Sciatic nerve (tissue), 2 donors: Measurements from ENCODE around the gene GATAD2B. TPM values are rescaled to one million over a fixed set of nuclear protein-coding genes. Genes with fewer than 3 reads are reported as not detected.
A peak's percentile ranks its signal among the peaks of the same experiment; 100 is the strongest.
"Not testable (repeated sequence)": the region's sequence is repeated elsewhere in the genome, so short reads cannot be mapped to it uniquely, and the experiment has no call there.

ENCODE experiments used
- ATAC-seq: fragments of 200-7000 bp; cut with Tn5 transposase; one replicate; pipeline ENCODE4 v1.9.1; 2020; ENCODE audit warnings: mild to moderate bottlenecking, moderate library complexity
- DNase-seq: peaks from one replicate; pipeline ENCODE4 v3.0.0-alpha.2; 2020; ENCODE audit warnings: low spot score
- intact Hi-C: fragments of 100-400 bp; cut with DNase I; formaldehyde crosslinking; loops from one replicate; pipeline ENCODE4 v1.14.2; 2022
- total RNA-seq: library from RNA; stranded (reverse); fragmentation: NEBNext Ultra II Directional; extraction: Animal tissue kit (Norgen Biotek cat#: 25700); gene quantifications from one replicate; pipeline ENCODE4 v1.2.1, GENCODE V29; 2021
- donor health status: DM: no; HTN: no; CAD: no.
- donor health status: DM: no; HTN: no; CAD: no.

The GATAD2B gene
- total RNA-seq, 1 donor from 2014 or later, result 59.6 TPM

DNA sequence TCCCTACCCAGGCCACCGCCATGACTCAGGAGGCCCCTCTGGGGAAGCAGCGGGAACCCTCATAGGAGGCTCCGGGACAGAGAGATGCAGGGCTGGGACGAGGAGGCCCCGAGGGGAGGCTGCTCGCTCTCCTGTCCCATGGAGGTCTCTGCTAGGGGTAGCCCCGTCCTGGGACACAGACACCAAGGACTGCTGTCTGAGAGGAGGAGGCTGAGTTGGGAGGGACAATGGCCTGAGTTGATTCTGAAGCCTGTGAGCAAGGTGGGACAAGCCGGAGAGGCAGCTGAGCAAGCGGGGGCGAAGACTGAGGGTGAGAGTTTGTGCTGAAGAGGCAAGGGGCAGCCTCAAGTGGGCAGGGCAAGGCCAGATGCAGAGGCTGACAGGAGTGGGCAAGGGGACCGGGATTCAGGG is 130.1 kb downstream of the GATAD2B start:
- DNase-seq, result peak; percentile 51
- ATAC-seq, result no peak

DNA sequence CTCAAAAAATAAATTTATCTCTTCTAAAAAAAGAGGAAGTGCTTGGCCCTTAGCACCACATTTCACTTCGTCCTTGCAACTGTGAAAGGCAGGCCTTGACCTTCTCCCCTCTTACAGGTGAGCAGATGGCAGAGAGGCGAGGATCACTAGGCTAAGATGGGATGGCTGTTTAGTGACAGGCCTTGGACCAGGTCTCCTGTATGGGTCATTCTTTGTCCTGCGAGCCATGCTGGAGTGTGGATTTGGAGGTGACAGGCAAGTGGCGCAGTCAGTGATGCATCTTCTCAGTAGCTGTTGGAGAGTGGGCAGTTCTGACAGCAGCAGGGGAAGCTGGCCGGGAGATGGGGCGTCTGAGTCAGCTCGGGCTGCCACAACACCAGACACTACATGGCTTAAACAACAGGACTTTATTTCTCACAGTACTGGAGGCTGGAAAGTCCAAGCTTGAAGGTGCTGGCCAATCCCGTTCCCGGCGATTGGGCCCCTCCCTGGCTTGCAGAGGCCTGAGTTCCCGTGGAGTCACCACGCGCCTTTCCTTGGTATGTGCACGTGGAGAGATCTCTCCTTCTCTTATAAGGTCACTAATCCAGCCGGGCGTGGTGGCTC is 131.0 kb downstream of the GATAD2B start:
- intact Hi-C loops, result loop anchor here (5.0 kb wide), 1 partner anchor 191 kb away; no protein-coding TSS in a partner anchor
- peak; percentile 60 for DNase-seq
- no peak for ATAC-seq

More for the DNA sequence above, 130.1 kb downstream of the GATAD2B start:
- intact Hi-C loops, result loop anchor here (5.0 kb wide), 1 partner anchor 190 kb away; no protein-coding TSS in a partner anchor

DNA sequence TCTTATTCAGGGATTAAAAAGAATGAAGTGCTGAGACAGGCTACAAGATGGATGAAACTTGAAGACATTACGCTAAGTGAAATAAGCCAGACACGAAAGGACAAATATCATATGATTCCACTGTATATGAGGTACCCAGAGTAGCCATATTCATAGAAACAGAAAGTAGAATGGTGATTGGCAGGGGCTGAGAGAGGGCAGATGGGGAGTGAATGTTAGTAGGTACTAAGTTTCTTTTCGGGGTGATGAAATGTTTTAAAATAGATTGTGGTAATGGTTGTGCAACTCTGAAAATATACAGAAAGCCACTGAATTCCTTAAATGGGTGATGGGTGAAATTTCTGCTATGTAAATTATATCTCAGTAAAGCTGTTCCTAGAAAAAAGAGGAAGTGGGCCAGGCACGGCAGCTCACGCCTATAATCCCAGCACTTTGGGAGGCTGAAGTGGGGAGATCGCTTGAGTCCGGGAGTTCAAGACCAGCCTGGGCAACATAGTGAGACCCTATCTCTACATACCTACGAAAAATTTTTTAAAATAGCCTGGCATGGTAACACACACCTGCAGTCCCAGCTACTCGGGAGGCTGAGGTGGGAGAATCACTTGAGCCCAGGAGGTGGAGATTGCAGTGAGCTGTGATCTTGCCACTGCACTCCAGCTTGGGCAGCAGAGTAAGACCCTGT is 131.7 kb downstream of the GATAD2B start:
- intact Hi-C loops, result loop anchor here (5.0 kb wide), 1 partner anchor 191 kb away; no protein-coding TSS in a partner anchor
- peak; percentile 62 for ATAC-seq
- peak; percentile 62 for DNase-seq

DNA sequence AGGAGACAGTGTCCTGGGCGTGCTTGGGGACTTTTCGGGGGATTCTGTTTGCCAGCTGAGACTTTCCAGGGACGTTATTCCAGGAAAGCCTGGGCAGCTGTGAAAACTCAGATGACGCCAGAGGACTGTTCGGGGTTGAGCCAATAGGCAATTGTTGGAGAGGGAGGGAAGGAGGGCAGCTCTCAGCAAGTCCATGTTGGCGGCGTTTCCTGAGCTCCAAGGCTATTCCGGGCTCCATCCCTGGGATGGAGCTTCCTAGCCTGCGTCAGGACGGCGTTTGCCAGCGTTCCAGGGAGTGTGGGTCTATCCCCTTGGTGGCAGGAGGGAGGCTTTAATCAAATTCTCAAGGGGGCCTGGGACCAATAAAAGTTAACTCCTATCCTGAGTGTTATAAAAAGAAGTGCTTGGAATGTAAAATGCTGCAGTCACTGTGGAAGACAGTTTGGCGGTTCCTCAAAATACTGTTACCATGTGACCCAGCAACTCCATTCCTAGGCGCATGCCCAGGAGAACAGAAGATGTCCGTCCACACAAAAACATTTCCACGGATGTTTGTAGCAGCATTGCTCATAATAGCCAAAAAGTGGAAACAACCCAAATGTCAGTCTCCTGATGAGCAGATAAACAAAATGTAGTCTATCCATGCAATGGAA is 132.3 kb downstream of the GATAD2B start:
- intact Hi-C loops, result loop anchor here (5.0 kb wide), 1 partner anchor 192 kb away; no protein-coding TSS in a partner anchor
- DNase-seq, result peak; percentile 84
- peak; percentile 95 for ATAC-seq

DNA sequence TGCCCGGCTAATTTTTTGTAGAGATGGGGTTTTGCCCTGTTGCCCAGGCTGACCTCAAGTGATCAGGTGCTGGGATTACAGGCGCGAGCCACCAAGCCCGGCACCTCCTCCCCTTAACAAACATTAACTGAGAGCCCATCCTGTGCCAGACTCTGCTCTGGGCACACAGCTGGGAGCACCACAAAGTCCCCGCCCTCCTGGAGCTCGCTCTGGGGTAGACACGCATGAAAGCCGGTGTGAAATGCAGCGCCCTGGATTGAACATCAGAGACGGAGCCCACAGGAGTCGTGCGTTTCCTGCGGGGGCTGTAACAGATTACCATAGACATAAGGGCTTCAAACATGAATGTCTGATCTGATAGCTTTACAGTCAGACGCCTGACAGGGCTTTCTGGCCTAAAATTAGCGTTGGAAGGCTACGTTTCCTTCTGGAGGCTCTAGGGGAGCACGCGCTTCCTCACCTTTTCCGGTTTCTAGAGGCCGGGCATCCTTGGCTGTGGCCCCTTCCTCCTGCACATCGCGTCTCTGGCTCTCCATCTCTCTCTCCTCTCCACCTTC is 133.2 kb downstream of the GATAD2B start:
- DNase-seq, result no peak
- intact Hi-C loops, result loop anchor here (5.0 kb wide), 1 partner anchor 193 kb away; no protein-coding TSS in a partner anchor

DNA sequence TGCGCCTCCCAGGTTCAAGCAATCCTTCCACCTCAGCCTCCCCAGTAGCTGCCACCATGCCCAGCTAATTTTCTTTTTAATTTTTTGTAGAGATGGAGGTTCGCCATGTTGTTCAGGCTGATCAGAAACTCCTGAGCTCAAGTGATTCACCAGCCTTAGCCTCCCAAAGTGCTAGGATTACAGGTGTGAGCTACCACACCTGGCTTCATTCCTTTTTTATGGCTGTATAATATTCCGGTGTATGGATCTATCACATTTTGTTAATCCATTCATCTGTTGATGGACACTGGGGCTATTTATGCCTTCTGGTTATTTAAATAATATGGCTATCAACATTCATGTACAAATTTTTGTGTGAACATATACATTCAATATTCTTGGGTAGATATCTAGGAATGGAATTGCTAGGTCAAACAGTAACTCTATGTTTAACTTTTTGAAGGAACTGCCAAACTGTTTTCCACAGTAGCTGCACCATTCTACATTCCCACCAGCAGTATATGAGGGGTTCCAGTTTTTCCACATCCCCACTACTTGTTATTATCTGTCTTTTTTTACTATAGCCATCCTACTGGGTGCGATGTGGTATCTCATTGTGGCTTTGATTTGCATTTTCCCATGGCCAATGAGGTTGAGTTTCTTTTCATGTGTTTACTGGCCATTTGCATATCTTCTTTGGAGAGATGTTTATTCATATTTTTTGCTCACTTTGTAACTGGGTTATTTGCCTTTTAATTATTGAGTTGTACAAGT is 136.6 kb downstream of the GATAD2B start:
- ATAC-seq (no peak), DNase-seq (no peak)
- intact Hi-C loops, result no loop called here

More for the DNA sequence above, 133.2 kb downstream of the GATAD2B start:
- no peak for ATAC-seq

DNA sequence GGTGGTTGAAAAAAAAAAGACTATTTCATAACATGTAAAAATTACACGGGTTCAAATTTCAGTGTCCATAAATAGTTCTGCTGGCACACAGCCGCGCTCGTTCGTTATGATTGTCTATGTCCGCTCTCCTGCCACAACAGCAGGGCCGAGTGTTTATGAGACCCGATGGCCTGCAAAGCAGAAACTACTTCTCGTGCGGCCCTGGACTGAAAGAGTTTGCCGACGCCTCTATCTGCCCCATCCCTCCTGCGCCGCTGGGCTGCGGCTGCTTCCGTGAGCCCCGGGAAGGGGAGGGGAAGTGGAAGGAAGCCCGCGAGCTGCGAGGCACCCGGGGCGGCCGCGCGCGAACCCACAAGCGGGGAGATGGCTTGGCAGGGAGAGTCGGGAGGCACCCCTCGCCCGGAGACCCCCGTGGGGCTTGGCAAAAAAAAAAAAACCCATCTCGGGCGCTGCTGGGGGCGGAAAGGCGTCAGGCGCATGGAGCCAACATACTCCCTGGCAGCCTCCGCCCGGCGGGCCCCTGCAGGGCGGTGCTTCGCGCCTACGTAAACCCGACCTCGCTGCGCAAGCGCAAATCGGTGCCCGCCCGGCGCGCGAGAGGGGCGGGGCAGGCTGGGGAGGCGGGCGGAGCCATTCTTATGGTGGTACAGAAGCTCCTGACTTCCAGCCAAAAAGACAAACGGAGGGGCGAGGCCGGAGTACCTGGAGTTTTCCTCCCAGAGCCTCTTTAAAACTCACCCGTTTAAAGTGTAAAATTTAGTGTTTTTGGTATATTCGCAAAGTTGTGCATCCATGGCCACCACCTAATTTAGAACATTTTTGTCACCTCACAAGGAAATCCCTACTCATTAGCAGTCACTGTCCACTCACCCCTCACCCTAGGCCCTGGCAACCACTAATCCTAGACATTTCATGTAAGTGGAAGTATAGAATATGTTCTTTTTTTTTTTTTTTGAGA is 139.3 kb downstream of the GATAD2B start:
- DNase-seq (peak; percentile 95), ATAC-seq (peak; percentile 98)
- intact Hi-C loops, result no loop called here

DNA sequence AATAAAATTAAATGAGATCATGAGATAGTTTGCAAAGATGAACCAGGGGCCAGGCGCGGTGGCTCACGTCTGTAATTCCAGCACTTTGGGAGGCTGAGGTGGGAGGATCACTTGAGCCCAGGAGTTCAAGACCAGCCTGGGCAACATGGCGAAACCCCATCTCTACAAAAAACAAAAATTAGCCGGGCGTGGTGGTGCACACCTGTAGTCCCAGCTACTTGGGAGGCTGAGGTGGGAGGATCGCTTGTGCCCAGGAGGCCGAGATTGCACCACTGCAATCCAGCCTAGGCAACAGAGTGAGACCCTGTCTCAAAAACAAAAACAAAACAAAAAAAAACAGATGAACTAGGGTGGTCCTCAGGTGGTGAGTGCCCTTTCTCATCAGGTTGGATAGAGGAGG is 140.1 kb downstream of the GATAD2B start:
- intact Hi-C loops, ATAC-seq, DNase-seq: not testable (repeated sequence)

DNA sequence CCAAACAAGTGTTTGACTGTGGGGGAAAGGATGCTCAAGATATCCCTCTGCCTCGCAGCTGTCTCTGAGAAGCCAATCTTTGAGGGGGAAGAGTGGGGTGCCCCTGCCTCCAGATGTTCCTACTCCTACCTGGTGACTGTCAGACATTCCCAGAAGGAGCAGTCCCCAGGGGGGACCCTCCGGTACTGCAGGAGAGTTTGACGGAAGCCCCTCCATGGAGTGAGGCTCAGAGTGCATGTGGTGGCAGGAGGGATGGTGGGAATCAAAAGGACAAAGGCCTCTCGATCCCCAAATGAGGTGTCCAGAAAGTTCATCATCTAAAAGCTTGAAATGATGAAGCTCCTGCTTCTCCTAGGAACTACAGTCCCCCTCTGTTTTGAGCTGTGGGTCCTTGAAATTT is 142.2 kb downstream of the GATAD2B start:
- intact Hi-C loops, result no loop called here
- ATAC-seq, result no peak
- DNase-seq, result no peak

DNA sequence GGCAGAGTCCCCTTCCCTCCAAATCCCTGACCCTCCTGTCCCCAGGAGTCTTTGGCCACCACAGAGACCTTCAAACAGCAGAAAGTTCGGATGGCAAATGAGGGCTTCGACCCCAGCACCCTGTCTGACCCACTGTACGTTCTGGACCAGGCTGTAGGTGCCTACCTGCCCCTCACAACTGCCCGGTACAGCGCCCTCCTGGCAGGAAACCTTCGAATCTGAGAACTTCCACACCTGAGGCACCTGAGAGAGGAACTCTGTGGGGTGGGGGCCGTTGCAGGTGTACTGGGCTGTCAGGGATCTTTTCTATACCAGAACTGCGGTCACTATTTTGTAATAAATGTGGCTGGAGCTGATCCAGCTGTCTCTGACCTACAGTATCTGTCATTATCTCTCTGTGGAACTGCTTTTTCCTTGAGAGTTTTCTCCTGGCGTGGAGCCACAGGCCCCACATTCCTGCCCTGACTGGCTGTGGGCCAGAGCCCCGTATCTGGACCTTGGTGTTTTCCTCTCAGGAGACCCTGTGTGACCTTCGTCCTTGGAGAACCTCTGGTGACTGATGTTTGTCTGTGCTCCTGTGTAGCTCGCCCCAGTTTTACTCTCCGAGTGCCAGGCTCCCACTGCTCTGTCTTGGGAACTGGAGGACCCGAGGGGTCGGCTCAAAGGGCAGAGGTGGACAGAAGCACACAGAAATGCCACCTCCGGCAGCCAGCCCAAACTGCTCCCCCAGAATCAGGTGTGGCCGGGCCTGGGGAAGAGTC is 142.8 kb downstream of the GATAD2B start:
- intact Hi-C loops, result no loop called here
- DNase-seq, result no peak
- ATAC-seq, result no peak

DNA sequence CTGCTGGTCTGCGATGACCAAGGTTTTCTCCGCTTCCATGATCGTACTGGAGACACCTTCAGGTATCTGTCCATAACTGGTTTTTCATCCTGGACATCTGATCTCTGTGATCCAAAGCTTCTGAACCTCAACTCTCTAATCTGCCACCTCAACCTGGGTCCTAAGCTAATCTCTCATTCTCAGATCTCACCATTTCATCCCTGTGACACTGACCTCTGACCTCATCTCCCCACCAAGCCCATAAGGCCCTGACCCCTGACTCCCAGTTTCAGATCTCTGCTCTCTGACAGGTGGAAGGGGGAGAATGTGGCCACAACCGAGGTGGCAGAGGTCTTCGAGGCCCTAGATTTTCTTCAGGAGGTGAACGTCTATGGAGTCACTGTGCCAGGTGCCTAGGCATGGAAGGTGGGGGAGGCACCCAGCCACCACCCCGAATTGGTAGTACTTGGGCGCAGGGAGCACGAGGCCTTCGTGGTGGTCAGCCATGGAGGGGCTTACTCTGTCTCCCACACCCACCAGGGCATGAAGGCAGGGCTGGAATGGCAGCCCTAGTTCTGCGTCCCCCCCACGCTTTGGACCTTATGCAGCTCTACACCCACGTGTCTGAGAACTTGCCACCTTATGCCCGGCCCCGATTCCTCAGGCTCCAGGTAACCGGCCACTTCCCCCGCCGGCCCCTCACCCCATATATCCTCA is 143.8 kb downstream of the GATAD2B start:
- DNase-seq, result no peak
- ATAC-seq, result no peak
- intact Hi-C loops, result no loop called here

DNA sequence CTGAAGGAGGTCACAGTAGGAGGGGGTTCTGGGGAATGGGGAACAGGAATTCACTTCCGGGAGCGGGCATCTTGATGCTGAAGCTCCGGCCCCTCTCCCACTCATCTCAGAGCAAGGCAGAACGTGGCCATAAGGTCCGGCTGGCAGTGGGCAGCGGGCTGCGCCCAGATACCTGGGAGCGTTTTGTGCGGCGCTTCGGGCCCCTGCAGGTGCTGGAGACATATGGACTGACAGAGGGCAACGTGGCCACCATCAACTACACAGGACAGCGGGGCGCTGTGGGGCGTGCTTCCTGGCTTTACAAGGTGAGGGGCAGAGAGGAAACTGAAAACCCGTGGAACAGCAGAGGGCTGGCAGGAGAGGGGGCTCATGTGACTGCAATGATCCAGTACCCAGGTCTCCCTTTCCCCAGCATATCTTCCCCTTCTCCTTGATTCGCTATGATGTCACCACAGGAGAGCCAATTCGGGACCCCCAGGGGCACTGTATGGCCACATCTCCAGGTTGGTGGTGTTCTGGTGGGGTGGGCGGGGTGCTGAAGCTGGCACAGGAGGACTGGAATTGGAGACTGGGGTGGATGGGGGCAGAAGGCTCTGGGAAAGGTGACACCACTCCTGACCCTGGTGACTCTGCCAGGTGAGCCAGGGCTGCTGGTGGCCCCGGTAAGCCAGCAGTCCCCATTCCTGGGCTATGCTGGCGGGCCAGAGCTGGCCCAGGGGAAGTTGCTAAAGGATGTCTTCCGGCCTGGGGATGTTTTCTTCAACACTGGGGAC is 144.5 kb downstream of the GATAD2B start:
- DNase-seq (no peak), ATAC-seq (no peak)
- intact Hi-C loops, result no loop called here

DNA sequence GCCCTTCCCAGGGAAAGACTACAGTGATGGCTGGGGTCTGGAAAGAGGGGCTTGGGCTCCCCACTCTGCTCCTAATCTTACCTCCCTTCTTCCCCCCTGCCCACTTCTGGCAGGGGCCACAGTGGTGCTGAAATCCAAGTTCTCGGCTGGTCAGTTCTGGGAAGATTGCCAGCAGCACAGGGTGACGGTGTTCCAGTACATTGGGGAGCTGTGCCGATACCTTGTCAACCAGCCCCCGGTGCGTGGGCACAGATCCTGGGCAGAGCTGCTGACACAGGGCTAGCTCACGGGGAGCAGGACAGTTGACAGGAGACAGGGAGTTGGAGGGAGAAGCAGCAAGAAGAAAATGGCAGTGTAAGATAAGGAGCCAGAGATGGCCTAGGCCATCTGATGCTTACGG is 145.1 kb downstream of the GATAD2B start:
- DNase-seq, result no peak
- no peak for ATAC-seq
- intact Hi-C loops, result no loop called here

DNA sequence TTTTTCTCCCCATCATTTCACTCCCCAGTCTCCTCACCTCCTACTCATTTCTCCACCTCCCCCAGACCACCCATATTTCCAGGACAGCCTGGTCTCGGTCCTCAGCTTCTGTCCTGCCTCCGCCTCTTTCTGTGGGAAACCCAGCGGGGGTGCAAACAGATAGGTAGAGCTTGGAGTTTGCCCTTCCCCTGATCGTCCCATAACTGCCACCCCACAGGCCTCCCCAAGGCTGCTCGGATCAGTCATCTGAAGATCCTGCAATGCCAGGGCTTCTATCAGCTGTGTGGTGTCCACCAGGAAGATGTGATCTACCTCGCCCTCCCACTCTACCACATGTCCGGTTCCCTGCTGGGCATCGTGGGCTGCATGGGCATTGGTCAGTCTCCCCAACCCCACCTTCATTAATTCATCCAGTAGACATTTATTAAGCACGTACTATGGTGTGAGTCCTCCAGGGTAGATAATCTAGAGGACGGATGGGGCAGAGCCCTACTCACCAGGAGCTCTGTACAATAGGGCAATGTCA is 145.9 kb downstream of the GATAD2B start:
- intact Hi-C loops, result no loop called here
- ATAC-seq, result no peak
- no peak for DNase-seq

DNA sequence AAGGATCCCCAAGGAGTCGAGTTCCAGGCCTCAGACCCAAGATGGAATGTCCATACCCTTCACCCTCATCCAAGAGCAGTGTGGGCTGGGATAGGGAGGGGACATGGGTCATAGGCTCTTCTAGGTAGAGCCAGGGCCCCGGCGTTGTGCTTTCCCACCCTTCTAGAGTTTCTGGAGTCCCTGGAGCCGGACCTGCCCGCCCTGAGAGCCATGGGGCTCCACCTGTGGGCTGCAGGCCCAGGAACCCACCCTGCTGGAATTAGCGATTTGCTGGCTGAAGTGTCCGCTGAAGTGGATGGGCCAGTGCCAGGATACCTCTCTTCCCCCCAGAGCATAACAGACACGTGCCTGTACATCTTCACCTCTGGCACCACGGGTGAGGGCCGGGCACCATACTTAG is 146.4 kb downstream of the GATAD2B start:
- intact Hi-C loops, result no loop called here

More for the DNA sequence above, 146.4 kb downstream of the GATAD2B start:
- no peak for DNase-seq
- no peak for ATAC-seq
